NT2/D1 (cell line): ENCODE results near the gene PHYHIPL.
"Not testable (repeated sequence)": the region's sequence is repeated elsewhere in the genome, so short reads cannot be mapped to it uniquely, and the experiment has no call there.

Experiments used
- DNase-seq: peaks from one replicate; pipeline ENCODE4 v3.0.0-alpha.2; 2011; ENCODE audit warnings: low read depth, low spot score
- H3K27me3 ChIP-seq: 2 replicates; pipeline ENCODE4 v1.6.0; 2011; ENCODE audit warnings: mild to moderate bottlenecking; ENCODE audit not compliant: insufficient read length, insufficient read depth
- H3K36me3 ChIP-seq: 2 replicates; pipeline ENCODE4 v1.6.1; 2011; ENCODE audit warnings: mild to moderate bottlenecking, low read length, mixed read lengths; ENCODE audit not compliant: insufficient read depth, insufficient read length
- H3K4me1 ChIP-seq: 2 replicates; pipeline ENCODE4 v1.5.1; 2011; ENCODE audit not compliant: insufficient read depth, insufficient read length
- H3K4me3 ChIP-seq: 2 replicates; pipeline ENCODE4 v1.5.1; 2011; ENCODE audit warnings: low read depth; ENCODE audit not compliant: insufficient read length
- H3K9ac ChIP-seq: 2 replicates; pipeline ENCODE4 v1.6.0; 2011; ENCODE audit warnings: low read depth; ENCODE audit not compliant: insufficient read length
- H3K9me3 ChIP-seq: 2 replicates; pipeline ENCODE4 v1.5.1; 2011; ENCODE audit warnings: mild to moderate bottlenecking, low read length; ENCODE audit not compliant: insufficient read depth
- SUZ12 ChIP-seq: IDR thresholded peaks from 2 replicates; pipeline ENCODE4 v1.6.1; 2011; ENCODE audit not compliant: insufficient read length, insufficient read depth; ENCODE audit errors: extremely low read depth
- YY1 ChIP-seq: IDR thresholded peaks from 2 replicates; pipeline ENCODE4 v1.6.1; 2011; ENCODE audit not compliant: insufficient read length, insufficient read depth
- ZNF274 ChIP-seq: IDR thresholded peaks from 2 replicates; pipeline ENCODE4 v1.6.1; 2011; ENCODE audit warnings: mild to moderate bottlenecking, low read depth, low read length

PHYHIPL gene

DNA sequence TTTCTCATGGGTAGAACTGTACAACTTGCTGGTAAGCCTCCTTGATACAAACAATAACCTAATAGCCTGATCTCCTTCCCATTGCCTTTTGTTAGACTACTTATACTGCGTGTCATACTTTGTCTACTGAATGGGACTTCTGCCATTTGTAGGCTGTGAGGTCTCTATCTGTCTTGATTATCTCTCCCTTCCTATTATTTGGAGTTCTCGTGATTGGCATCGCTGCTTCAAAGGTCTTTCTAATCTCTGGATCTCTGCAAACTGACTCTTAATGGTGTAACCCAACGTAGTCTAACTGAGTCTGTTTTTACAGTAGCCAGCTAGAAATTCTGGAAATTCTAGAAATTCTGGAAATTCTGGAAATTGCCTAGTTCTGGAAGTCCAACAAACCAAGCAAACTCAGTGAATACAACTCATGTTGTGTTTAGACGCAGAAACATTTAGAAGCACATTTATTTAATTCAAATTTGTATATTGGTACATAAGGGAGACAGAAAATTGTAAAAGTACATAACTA is 29.8 kb downstream of the PHYHIPL start:
- no peaks in the 10 kb centered on the region for H3K36me3 ChIP-seq
- H3K9me3 ChIP-seq, result no peaks in the 10 kb centered on the region
- no peak overlapping the region for H3K4me3 ChIP-seq
- DNase-seq, result no peak
- no peak overlapping the region for H3K9ac ChIP-seq
- no peaks in the 10 kb centered on the region for H3K4me1 ChIP-seq
- H3K27me3 ChIP-seq, result no peaks in the 10 kb centered on the region
- no peak for TF ChIP-seq YY1
- TF ChIP-seq SUZ12, result no peak
- no peak for TF ChIP-seq ZNF274

- H3K27me3 ChIP-seq, result no peaks in the 10 kb centered on the region
- no peaks in the 10 kb centered on the region for H3K9me3 ChIP-seq
- no peak for TF ChIP-seq ZNF274
- no peak for DNase-seq
- no peak overlapping the region for H3K9ac ChIP-seq
- H3K36me3 ChIP-seq, result no peaks in the 10 kb centered on the region
- H3K4me3 ChIP-seq, result no peak overlapping the region
- no peaks in the 10 kb centered on the region for H3K4me1 ChIP-seq
Measured at GRCh38 chr10:59212301-59212798, 35.9 kb downstream of the PHYHIPL start.

DNA sequence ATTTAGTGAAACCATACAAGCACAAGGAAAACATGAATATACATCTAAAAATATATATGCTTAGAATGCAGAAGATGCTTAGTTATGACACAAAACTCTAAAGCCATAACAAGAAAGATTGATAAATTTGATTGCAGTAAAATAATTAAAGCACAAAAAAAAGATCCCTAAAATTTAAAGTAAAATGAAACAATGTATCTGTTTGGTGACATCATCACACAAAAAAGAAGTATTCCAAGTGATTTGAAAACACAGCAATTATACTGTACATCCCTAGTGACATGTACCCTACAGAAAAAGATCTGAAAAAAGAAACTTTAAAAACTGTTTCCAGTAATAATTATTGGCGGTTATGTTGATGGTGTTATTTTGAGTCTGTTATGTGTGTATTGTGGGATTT is 37.7 kb downstream of the PHYHIPL start:
- TF ChIP-seq SUZ12, result no peak
- no peak for TF ChIP-seq YY1
- no peak for TF ChIP-seq ZNF274
- no peak overlapping the region for H3K9ac ChIP-seq
- no peaks in the 10 kb centered on the region for H3K36me3 ChIP-seq
- no peaks in the 10 kb centered on the region for H3K9me3 ChIP-seq
- no peak overlapping the region for H3K4me3 ChIP-seq
- H3K4me1 ChIP-seq, result no peaks in the 10 kb centered on the region
- no peak for DNase-seq
- H3K27me3 ChIP-seq, result no peaks in the 10 kb centered on the region

GRCh38 chr10:59216178-59216869 is 39.9 kb downstream of the PHYHIPL start:
- Histone ChIP-seq H3K9ac (no peak overlapping the region), H3K4me1 (no peaks in the 10 kb centered on the region), H3K4me3 (no peak overlapping the region), H3K9me3 (no peaks in the 10 kb centered on the region), H3K36me3 (no peaks in the 10 kb centered on the region), H3K27me3 (no peaks in the 10 kb centered on the region)
- TF ChIP-seq SUZ12, result no peak
- TF ChIP-seq YY1, result no peak
- TF ChIP-seq ZNF274, result no peak
- DNase-seq, result no peak

- Histone ChIP-seq H3K4me1 (no peaks in the 10 kb centered on the region), H3K36me3 (no peaks in the 10 kb centered on the region), H3K9me3 (no peaks in the 10 kb centered on the region), H3K27me3 (no peaks in the 10 kb centered on the region), H3K4me3 (no peak overlapping the region), H3K9ac (no peak overlapping the region)
- TF ChIP-seq ZNF274 (no peak), YY1 (no peak), SUZ12 (no peak)
- DNase-seq, result no peak
Measured at GRCh38 chr10:59222788-59223187, 46.3 kb downstream of the PHYHIPL start.

DNA sequence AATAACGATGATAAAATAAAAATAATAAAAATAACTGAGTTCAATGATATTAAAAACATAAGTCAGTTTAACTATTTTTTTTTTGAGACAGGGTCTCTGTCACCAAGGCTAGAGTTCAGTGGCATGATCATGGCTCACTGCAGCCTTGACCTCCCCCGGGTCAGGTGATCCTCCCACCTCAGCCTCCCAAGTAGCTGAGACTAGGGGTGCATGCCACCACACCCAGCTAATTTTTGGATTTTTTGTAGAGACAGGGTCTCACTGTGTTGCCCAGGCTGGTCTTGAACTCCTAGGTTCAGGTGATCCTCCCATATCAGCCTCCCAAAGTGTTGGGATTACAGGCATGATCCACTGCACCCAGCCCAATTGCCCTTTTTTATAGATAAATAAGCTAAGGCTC is 47.2 kb downstream of the PHYHIPL start:
- not testable (repeated sequence) for DNase-seq, H3K9ac ChIP-seq, H3K36me3 ChIP-seq, H3K4me1 ChIP-seq, H3K27me3 ChIP-seq, H3K4me3 ChIP-seq, H3K9me3 ChIP-seq

DNA sequence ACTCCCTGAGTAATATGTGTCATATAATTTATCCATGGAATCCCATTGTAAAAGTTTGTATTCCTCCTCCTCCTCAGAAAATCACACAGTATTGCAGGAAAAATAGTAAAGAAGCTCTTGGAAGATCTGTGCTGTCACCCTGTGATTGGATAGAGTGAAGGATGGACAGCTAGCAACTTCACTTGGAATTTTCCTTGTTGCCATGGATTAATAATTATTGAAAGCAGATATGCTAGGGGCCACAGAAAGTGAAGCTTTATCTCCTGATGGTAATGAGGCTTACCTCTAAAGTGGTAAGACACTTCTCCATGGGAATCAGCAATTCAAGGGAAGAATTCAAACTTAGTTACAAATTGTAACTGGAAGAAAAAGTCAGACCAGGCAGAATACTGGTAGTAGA is 48.8 kb downstream of the PHYHIPL start:
- Histone ChIP-seq H3K36me3 (no peaks in the 10 kb centered on the region), H3K4me3 (no peak overlapping the region), H3K9me3 (no peaks in the 10 kb centered on the region), H3K9ac (no peak overlapping the region), H3K27me3 (no peaks in the 10 kb centered on the region), H3K4me1 (no peaks in the 10 kb centered on the region)
- TF ChIP-seq SUZ12, result no peak
- no peak for TF ChIP-seq YY1
- TF ChIP-seq ZNF274, result no peak
- DNase-seq, result no peak

DNA sequence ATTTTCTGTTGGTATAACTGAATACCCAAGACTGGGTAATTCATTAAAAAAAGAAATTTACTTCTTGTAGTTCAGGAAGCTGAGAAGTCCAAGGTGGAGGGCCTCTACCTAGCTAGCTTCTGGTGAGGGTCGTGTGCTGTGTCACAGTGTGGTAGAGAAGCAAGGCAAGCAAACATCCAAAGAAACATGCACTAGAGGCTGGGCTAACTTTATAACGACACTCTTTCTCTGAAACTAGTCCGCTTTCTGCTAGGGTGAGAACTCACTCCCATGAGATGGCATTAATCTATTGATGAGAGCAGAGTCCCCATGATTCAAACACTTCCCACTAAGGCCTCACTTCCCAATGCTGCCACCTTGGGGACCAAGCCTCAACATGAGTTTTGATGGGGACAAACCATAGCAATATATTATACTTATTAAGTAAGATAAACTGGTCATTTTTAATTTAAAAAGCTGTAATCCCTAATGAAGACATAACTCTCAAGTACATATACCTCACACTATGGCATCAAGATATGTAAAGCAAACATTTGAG is 50.8 kb downstream of the PHYHIPL start:
- Histone ChIP-seq H3K4me3 (no peak overlapping the region), H3K9me3 (no peaks in the 10 kb centered on the region), H3K4me1 (no peaks in the 10 kb centered on the region), H3K27me3 (no peaks in the 10 kb centered on the region), H3K36me3 (no peaks in the 10 kb centered on the region), H3K9ac (no peak overlapping the region)
- no peak for DNase-seq
- TF ChIP-seq YY1 (no peak), SUZ12 (no peak), ZNF274 (no peak)
